IPS-NIHi7 (cell line): ENCODE measurements around the gene KDM2A.
A peak's percentile ranks its signal among the peaks of the same experiment; 100 is the strongest.

Experiments
- DNase-seq: peaks from one replicate; pipeline ENCODE4 v3.0.0; 2012; ENCODE audit warnings: mixed read lengths; ENCODE audit errors: extremely low spot score

The KDM2A gene

DNA sequence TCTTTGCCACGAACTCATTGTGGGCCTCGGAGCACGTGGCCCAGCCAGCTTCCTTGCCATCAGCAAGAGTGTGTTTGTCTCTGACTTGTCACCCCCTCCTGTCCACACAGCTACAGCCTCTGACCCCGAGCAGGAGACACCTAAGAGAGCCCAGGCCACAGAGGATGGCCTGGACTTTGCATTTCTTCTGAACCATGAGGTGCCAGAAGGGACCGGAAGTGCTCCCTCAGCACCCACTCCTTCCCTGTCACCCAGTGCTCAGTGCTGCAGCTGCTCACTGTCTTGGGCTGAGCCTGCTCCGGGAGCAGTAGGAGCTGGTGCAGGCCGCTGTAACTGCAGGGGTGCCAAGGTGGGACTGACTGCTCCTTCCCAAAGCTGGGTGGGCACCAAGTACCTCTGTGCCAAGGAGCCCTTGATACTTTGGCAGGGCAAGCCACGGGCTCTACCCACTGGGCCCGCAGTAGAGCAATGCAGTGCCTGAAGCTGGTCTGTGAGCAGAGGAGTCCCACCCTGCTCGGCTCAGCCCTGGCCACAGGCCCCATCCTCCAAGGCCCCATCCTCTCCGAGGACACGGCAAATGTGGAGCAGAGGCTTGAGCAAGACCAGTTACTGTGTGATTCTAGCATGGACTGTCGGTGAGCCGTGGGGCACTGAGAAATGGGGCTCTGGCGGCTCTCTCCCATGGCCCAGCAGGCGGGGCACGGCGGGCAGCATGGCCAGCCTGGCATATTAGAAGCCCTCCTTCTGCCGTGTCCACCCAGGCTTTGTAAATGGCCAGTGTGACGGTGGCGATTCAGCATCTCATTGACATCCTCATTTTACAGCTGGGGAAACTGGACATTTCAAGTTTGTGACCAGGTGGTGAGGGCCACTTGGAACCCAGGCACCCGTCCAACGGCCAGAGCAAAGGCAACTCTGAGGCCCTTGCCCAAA lies 153.5 kb downstream of the KDM2A start:
- DNase-seq = no peak

DNA sequence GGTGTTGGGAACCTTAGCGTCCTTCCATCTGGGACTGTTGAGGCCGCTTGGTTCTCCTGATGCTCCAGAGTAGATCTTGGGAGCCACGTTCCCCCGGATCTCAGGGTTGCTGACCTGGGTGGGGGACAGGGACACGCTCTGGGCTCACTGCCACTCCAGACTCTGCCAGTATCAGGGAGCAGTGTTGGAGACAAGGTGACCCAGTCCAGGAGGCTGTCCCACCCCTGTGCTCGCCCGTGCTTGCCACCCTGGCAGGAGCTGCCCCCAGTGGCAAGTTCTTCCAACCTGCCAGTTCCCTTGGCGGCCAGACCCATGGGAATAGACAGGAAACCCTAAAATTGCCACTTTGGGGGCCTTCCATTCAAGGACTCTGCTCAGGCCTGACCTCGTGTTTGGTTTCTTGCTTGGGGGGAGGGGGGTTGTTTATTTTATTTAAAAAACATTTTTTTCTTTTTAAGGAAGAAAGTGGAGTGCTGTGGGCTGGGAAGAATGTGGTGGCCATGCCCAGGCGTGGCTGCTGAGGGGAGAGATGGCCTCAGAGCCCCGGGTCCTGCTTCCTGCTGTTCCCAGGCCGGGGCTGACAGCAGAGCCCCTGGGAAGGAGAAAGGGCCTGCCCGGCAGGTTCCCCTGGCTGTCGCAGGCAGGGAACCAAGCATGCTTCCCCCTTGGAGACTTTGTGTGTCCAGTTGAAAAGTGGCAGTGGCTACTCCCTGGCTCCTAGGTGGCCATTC lies 154.4 kb downstream of the KDM2A start:
- no peak for DNase-seq

DNA sequence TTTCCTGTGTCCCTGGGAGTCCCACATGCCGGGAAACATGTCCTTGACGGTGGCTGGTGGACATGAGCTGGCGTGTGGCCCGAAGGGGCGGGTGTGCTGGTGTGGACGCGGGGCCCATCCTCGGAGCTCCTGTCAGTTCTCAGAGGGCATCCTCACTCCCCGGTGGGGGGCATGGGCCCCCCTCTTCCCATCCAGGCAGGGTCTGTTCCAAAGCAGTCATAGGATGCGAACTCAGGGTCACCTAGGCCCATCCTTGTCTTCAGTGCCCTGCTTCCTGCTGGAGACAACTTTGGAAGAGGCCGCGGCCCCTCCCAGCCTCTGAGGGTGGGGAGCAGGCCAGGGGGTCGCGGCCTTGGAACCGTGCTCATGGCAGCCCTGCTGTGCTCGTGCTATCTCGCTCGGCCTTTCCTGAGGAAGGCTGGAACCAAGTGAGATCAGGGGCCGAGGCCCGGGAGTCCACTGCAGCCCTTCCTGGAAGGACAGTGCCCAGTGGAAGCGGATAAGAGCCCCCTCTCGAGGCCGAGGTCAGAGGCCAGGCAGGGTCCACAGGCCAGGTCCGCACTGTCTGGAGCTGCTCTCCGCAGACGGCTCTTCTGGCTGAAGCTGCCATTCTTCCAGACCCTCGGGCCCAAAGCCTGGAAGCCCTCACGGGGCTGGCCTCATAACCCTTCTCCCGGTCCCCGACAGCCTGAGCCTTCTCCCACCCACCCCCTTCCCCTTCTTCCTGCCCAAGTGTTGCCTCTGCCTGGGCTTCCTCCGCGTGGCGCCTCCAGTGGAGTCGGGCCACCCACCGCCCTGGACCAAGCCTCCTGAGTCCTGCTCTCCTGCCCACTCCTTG lies 155.9 kb downstream of the KDM2A start:
- DNase-seq = no peak

DNA sequence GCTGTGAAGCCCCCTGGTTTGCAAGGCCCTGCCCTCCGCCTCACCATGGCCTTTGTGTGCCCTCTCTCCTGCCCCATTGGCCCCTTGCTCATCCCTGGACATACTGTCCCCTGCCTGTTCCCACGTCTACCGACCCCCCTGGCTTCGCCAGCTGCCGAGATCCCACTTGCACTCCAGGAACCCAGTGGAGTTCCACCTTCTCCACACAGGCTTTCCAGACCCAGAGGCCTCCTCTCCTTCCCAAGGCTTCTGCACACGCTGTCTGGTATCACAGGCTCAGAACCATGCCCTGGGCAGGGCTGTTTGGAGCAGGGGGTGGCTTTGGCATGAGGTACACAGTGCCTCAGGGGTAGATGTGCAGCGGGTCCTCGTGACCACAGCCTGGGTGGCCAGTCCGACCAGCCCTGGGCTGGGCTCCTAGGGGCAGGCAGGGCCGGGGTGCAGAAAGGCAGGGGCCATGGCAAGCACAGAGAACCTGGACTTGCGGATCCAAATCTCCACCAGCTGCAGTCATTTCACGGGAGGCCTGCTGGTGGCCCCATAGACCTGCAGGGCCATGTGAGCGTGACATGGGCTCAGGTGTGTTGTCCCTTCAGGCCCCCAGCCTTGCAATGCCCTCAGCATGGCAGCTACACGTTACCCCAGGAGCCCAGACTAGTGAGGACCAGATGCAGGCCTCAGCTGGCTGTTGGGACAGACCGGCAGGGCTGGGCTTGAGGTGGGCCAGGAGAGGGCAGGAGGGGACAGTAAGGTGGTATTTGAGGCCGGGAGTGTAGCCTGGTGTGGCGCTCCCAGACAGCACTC lies 156.7 kb downstream of the KDM2A start:
- DNase-seq = no peak

DNA sequence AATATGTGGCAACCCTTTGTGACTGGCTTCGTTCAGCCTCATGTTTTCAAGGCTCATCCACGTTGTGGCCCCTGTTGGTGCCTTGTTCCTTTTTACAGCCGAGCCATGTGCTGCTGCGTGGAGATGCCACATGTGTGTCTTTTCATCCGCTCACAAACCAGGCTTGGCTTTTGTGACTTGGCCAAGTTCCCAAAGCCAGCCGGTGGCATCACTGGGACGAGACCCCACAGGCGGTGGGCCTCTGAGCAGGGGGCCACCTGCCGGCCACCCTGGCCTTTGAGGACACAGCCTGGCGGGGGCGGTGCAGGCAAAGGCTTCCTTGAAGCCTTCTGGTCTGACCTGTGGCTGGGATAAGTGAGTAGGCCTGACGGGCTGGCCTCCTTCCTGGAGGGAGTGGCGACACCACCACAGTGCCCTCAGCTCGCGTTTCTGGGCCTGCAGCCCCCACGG lies 157.7 kb downstream of the KDM2A start:
- peak; percentile 45 for DNase-seq

DNA sequence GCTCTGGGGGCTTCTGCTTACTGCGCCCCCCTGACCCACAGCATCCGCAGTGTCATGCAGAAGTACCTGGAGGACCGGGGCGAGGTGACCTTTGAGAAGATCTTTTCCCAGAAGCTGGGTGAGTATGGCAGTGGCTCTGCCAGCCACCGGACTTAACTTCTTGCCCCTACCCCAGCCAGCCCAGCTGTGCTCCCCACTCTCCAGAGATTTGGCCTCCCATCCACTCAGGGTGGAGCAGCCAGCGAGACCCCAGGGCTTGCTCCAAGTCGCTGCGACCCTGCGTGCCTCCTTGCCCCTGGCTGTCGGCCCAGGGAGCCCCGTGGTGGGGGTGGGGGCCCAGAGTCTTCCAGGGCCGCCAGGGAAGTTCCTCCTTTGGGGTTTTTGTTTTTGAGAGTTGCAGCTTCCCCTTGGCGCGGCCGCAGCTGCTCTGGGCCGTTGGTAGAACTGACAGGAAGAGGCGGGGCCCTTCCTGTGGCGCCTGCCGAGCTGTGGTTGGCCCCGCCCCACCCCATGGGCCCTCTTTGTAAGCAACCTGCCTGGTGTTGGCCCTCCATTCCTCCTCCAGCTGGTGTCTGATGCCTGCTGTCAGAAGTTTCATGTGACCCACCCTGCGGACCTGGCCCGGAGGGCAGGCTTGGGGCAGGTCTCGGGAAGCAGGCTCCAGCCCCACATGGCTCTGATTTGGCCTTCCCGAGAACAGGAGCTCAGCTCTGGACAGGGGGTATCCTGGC lies 158.3 kb downstream of the KDM2A start:
- peak; percentile 82 for DNase-seq

DNA sequence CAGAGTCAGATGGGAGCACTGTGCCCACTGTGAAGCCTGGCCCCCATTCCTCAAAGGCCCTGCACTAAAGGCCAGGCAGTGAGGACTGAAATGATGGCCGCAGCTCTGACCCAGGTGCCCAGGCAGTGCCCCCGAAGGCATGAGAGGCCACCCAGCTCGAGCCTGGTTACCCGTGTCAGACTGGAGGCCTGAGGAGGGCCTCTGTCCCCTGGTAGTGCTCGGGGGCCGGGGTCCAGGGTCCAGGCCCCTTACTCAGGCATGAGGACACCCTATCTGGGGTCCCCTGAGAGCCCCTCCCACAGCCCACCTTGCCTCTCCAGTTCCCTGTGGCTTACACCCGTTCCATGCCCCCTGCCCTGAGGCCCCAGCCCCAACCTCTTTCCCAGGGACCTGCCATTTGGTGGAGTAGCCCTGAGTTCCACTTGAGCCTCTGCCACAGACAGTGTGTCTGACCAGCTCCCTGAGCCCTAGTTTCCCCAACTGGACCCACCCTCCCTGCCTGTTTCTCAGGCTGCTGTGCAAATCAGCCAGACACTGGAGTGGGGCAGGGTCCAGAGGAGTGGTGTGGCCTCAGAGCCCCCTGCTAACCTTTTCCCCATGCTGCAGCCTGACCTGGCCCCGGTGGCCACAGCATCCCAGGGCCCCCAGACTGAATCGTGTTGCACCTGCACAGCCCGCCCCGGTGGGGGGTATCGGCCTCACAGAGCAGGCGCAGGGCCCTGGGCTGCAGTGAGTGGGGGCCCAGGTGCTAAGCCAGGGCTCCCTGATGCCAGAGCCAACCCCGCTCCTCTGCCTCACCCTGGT lies 159.3 kb downstream of the KDM2A start:
- DNase-seq = no peak

DNA sequence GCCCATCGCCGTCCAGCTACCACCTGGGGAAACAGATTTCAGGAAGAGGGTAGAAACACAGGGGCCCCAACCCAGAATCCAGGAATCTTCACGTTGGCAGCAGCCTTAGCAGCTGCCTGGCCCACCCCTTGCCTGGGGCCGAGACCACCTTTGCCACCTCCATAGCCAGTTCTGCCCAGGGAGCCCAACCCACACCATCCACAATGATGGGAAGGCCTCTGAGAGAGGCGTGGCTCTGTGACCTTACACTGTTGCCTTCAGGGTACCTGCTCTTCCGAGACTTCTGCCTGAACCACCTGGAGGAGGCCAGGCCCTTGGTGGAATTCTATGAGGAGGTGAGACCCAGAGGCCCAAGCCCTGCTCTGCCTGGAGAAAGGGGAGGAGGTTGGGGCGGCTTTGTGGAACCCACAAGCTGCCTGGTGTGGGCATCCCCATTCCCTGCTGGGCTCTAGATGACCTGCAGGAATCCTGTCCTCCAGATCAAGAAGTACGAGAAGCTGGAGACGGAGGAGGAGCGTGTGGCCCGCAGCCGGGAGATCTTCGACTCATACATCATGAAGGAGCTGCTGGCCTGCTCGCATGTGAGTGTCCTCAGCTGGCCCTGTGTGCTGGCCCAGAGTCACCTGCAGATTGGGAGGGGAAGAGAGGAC lies 160.0 kb downstream of the KDM2A start:
- no peak for DNase-seq

DNA sequence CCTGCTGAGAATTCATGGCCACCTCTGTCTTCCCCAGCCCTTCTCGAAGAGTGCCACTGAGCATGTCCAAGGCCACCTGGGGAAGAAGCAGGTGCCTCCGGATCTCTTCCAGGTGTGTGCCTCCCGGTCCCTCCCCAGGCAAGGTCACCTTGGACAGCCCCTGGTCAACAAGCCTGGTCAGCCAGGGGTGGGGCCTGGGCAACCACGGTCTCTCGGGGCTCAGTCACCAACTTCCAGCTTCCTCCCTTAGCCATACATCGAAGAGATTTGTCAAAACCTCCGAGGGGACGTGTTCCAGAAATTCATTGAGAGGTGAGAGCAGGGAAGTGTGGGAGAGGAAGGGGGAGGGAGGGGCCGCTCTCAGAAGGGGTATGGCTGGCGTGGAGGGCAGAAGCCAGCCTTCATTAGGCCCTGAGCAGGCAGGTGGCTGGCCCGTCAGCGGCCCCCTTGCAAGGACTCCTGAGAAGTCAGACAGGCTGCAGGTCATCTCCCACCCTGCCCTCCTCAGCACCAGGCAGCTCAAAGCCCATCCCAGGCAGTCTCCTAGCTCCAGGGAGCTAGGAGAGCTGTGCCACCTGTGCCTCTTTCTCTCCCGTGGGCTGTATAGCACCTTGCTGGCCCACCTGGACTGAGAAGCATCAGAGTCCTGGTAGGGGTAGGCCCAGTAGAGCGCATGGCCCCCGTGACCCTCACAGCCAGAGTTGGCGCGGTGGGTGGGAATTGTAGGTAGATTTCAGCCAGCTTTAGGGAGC lies 160.7 kb downstream of the KDM2A start:
- no peak for DNase-seq

DNA sequence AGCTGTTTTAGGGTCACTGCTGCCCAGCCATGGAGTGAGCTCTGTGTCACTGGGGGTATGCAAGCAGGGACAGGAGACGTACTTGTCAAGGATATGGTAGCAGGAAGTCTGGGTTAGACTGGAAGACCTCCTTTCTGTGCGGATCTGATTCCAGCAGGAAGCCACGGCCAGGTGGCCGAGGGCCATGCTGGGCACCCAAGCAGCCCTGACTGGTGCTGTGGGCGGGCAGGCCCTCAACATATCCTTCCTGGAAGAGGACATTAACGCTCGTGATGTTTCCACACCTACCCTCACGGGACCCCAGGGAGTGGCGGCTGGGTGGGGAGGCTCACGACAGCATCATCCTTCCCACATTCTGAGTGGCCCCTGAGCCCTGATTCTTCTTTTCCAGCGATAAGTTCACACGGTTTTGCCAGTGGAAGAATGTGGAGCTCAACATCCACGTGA lies 161.3 kb downstream of the KDM2A start:
- no peak for DNase-seq

DNA sequence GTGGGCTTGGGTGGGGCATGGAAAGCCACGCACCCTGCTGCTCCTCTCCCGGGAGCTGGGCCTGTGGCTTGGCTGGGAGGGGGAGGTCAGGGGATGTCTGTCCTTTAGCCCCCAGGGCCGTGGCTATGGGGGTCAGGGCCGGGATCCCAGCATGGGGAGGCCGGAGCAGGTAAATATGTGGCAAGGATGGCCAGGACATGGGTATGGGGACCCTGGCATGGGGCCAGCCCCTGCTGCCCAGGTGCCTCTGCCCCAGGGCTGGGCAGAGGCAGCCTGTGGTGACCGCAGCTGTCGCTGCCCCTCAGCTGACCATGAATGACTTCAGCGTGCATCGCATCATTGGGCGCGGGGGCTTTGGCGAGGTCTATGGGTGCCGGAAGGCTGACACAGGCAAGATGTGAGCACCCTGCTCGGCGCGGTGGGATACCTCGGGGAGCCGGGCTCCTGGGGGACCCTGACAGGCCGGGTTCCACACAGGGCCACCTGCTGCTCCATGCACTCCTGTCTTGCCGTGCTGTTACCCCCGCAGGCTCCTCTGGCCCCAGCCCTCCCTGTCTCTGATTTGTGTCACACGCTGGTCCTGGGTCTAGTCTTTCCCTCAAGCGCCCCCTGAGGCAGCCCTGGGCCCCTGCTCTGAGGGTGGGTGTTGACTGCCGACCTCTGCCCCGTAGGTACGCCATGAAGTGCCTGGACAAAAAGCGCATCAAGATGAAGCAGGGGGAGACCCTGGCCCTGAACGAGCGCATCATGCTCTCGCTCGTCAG lies 161.9 kb downstream of the KDM2A start:
- no peak for DNase-seq

DNA sequence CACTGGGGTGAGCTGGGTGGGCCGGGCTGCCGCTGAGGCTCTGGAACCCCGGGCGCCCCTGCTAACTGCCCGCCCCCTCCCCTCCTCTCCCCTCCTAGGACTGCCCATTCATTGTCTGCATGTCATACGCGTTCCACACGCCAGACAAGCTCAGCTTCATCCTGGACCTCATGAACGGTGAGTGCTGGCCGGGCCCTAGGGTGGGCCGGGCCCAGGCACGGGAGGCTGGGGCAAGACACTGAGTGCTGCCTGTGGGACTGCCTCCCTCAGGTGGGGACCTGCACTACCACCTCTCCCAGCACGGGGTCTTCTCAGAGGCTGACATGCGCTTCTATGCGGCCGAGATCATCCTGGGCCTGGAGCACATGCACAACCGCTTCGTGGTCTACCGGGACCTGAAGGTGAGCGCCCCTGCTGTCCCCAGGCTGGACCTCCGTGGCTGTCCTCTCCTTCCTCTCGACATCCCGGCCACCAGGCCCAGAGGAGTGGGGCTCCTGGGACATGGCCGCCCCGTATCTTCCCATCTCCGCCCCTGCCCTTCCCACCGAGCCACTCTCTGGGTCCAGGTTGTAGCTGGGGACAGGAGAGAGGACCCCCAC lies 162.6 kb downstream of the KDM2A start:
- DNase-seq = no peak

DNA sequence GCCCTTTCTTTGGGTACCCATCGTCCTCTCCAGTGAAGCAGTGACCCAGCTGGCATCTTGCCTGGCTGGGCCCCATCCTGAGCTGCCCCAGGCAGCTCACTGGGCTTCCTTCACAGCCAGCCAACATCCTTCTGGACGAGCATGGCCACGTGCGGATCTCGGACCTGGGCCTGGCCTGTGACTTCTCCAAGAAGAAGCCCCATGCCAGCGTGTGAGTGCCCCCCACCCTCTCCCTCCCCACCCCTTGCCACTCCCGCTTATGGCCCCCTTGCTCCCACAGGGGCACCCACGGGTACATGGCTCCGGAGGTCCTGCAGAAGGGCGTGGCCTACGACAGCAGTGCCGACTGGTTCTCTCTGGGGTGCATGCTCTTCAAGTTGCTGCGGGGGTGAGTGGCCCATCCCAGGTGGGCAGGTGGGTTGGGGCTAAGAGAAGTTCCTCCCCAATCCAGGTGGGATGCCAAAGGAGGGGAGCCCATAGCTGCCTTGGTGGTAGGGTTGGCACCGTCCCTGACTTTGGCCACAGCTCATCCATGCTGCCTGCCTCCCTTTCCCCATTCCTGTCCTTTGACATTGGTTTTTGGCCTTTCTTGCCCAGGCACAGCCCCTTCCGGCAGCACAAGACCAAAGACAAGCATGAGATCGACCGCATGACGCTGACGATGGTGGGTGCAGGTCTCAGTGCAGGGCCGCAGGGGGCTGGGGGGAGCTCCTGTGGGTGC lies 163.3 kb downstream of the KDM2A start:
- no peak for DNase-seq

DNA sequence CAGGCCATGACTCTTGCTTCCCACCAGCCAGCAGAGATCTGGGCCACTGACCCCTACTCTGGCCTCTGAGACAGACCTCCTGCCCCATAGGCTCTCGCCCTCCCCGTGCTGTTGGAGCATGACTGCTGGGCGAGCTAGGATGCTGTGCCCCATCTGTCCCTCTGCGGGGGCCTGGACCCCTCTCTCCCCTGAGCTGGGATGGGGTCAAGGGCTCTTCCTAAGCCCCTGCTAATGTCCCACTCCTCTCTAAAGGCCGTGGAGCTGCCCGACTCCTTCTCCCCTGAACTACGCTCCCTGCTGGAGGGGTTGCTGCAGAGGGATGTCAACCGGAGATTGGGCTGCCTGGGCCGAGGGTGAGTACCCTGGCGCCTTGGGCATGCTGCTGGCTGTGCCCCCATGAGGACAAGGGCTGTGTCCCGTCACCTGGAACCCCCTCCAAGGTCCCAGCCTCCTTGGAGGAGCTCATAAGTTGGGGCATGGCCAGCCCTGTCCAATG lies 163.9 kb downstream of the KDM2A start:
- DNase-seq = no peak

DNA sequence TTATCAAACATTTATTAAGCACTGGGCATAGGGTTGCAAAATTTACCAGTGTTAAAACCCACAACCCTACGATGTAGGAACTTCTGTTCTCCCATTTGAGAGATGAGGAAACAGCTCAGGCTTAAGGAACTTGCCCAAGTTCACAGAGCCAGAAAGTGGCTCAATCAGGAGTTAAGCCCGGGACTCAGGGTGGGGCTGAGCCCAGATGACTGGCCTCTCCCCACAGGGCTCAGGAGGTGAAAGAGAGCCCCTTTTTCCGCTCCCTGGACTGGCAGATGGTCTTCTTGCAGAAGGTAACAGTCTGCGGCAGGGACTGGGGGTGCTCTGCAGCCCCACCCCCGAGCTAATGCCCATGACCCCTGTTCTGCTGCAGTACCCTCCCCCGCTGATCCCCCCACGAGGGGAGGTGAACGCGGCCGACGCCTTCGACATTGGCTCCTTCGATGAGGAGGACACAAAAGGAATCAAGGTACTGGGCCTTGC lies 164.5 kb downstream of the KDM2A start:
- DNase-seq = no peak
